ENCODE measurements around the gene CAMSAP2. TPM values are rescaled to one million over a fixed set of nuclear protein-coding genes. Genes with fewer than 3 reads are reported as not detected.

The CAMSAP2 gene
- total RNA-seq = 10 to 100 TPM in 1 of 2 experiments, 1 to 10 TPM in 1; 7.2 to 10.1 TPM
- 1 to 10 TPM in 2 of 3 donors, under 1 TPM in 1; 0.71 to 2.0 (median 1.7) TPM for polyA plus RNA-seq
- 17.7 to 26.0 (median 22.2) reads per million in 6 experiments for total RNA-seq

GRCh38 chr1:200738327-200738948 is at the start of gene CAMSAP2:
TSS of gene CAMSAP2 (plus strand) at chr1:200738893. CDS start at chr1:200739828, 935 bp downstream.
- H3K4me1 Mint-ChIP-seq = peaks cover 16 to 35% (median 33%) of the 10 kb centered on the region in 4 donors

GRCh38 chr1:200692316-200692715 is 46.4 kb upstream of the CAMSAP2 start:
- Mint-ChIP-seq H3K4me3 (no peak overlapping the region), H3K27ac (no peak overlapping the region), H3K4me1 (no peaks in the 10 kb centered on the region), H3K9me3 (no peaks in the 10 kb centered on the region), H3K27me3 (peaks cover 0 to 3% (median under 1%) of the 10 kb centered on the region in 5 donors), H3K36me3 (no peaks in the 10 kb centered on the region)
- ATAC-seq (no peak), DNase-seq (no peak)
- POLR2A ChIA-PET = no interaction called here

More at GRCh38 chr1:200738327-200738948, at the start of gene CAMSAP2:
- ATAC-seq (peak; percentile 55 to 63), DNase-seq (peak in 7 of 10 donors; percentile 16 to 77 (median 70))
- Mint-ChIP-seq H3K9me3 (no peaks in the 10 kb centered on the region), H3K27me3 (peaks cover 0 to 7% (median 0%) of the 10 kb centered on the region in 5 donors), H3K36me3 (no peaks in the 10 kb centered on the region), H3K27ac (peak within 1 kb of the TSS; percentile 81 to 97 (median 96)), H3K4me3 (peak within 1 kb of the TSS; percentile 93 to 99 (median 98))
- POLR2A ChIA-PET = interaction anchor here (0.7 to 1.5 kb wide), 3 partner anchors 68 to 202 kb away, joined by 3 to 6 read pairs (median 4); no protein-coding TSS in a partner anchor

GRCh38 chr1:200693327-200693726 is 45.4 kb upstream of the CAMSAP2 start:
- POLR2A ChIA-PET = no interaction called here
- no peak overlapping the region for H3K27ac Mint-ChIP-seq
- no peaks in the 10 kb centered on the region for H3K36me3 Mint-ChIP-seq
- H3K9me3 Mint-ChIP-seq = no peaks in the 10 kb centered on the region
- no peak overlapping the region for H3K4me3 Mint-ChIP-seq
- DNase-seq (no peak), ATAC-seq (peak in 1 of 2 donors; percentile 38)
- peaks cover 0 to 3% (median 0%) of the 10 kb centered on the region in 5 donors for H3K27me3 Mint-ChIP-seq
- no peaks in the 10 kb centered on the region for H3K4me1 Mint-ChIP-seq

GRCh38 chr1:200694738-200695137 is 44.0 kb upstream of the CAMSAP2 start:
- peaks cover 0 to 5% (median 0%) of the 10 kb centered on the region in 5 donors for H3K27me3 Mint-ChIP-seq
- H3K27ac Mint-ChIP-seq = no peak overlapping the region
- DNase-seq (no peak), ATAC-seq (no peak)
- H3K9me3 Mint-ChIP-seq = peaks cover 0 to 3% (median 0%) of the 10 kb centered on the region in 9 donors
- no peak overlapping the region for H3K4me3 Mint-ChIP-seq
- POLR2A ChIA-PET = no interaction called here
- H3K4me1 Mint-ChIP-seq = no peaks in the 10 kb centered on the region
- peaks cover 0 to 2% (median 0%) of the 10 kb centered on the region in 3 donors for H3K36me3 Mint-ChIP-seq

GRCh38 chr1:200699871-200700270 is 38.8 kb upstream of the CAMSAP2 start:
- H3K27ac Mint-ChIP-seq = peak overlapping the region in 1 of 10 donors; percentile 11
- POLR2A ChIA-PET = no interaction called here
- peaks cover 0 to 2% (median 0%) of the 10 kb centered on the region in 3 donors for H3K36me3 Mint-ChIP-seq
- H3K4me1 Mint-ChIP-seq = no peaks in the 10 kb centered on the region
- ATAC-seq (no peak), DNase-seq (no peak)
- H3K9me3 Mint-ChIP-seq = peaks cover 0 to 3% (median 0%) of the 10 kb centered on the region in 9 donors
- peaks cover 0 to 3% (median 0%) of the 10 kb centered on the region in 5 donors for H3K27me3 Mint-ChIP-seq
- peak overlapping the region in 1 of 10 donors; percentile 34 for H3K4me3 Mint-ChIP-seq

- POLR2A ChIA-PET = interaction anchor here (0.6 kb wide), 1 partner anchor 19 kb away, joined by 3 read pairs; no protein-coding TSS in a partner anchor
Observed at GRCh38 chr1:200704986-200705500, 33.6 kb upstream of the CAMSAP2 start.

GRCh38 chr1:200706111-200706814 is 32.4 kb upstream of the CAMSAP2 start:
- ATAC-seq (no peak), DNase-seq (no peak)
- H3K27ac Mint-ChIP-seq = no peak overlapping the region
- H3K4me1 Mint-ChIP-seq = no peaks in the 10 kb centered on the region
- POLR2A ChIA-PET = no interaction called here
- H3K27me3 Mint-ChIP-seq = peaks cover 0 to 1% (median 0%) of the 10 kb centered on the region in 5 donors
- H3K4me3 Mint-ChIP-seq = no peak overlapping the region
- H3K36me3 Mint-ChIP-seq = no peaks in the 10 kb centered on the region
- H3K9me3 Mint-ChIP-seq = no peaks in the 10 kb centered on the region

More at GRCh38 chr1:200704986-200705500, 33.6 kb upstream of the CAMSAP2 start:
- Mint-ChIP-seq H3K27ac (no peak overlapping the region), H3K4me3 (no peak overlapping the region), H3K36me3 (no peaks in the 10 kb centered on the region), H3K9me3 (no peaks in the 10 kb centered on the region), H3K27me3 (peaks cover 0 to 3% (median 0%) of the 10 kb centered on the region in 5 donors), H3K4me1 (no peaks in the 10 kb centered on the region)
- DNase-seq (no peak), ATAC-seq (no peak)

- H3K4me1 Mint-ChIP-seq = no peaks in the 10 kb centered on the region
Observed at GRCh38 chr1:200707116-200707515, 31.6 kb upstream of the CAMSAP2 start.

GRCh38 chr1:200708161-200708560 is 30.5 kb upstream of the CAMSAP2 start:
- Mint-ChIP-seq H3K27me3 (no peaks in the 10 kb centered on the region), H3K36me3 (no peaks in the 10 kb centered on the region), H3K4me3 (no peak overlapping the region), H3K27ac (no peak overlapping the region), H3K4me1 (no peaks in the 10 kb centered on the region), H3K9me3 (no peaks in the 10 kb centered on the region)
- POLR2A ChIA-PET = no interaction called here
- DNase-seq (no peak), ATAC-seq (no peak)

More at GRCh38 chr1:200707116-200707515, 31.6 kb upstream of the CAMSAP2 start:
- no peak for DNase-seq
- POLR2A ChIA-PET = no interaction called here
- ATAC-seq = no peak
- no peak overlapping the region for H3K27ac Mint-ChIP-seq
- peaks cover 0 to 1% (median 0%) of the 10 kb centered on the region in 5 donors for H3K27me3 Mint-ChIP-seq
- no peaks in the 10 kb centered on the region for H3K9me3 Mint-ChIP-seq
- no peaks in the 10 kb centered on the region for H3K36me3 Mint-ChIP-seq
- no peak overlapping the region for H3K4me3 Mint-ChIP-seq

GRCh38 chr1:200708769-200709168 is 29.9 kb upstream of the CAMSAP2 start:
- peaks cover 0 to 2% (median 0%) of the 10 kb centered on the region in 9 donors for H3K9me3 Mint-ChIP-seq
- DNase-seq (no peak), ATAC-seq (no peak)
- POLR2A ChIA-PET = no interaction called here
- no peak overlapping the region for H3K4me3 Mint-ChIP-seq
- H3K27me3 Mint-ChIP-seq = peaks cover 0 to 3% (median 1%) of the 10 kb centered on the region in 5 donors
- no peaks in the 10 kb centered on the region for H3K36me3 Mint-ChIP-seq
- H3K4me1 Mint-ChIP-seq = no peaks in the 10 kb centered on the region
- no peak overlapping the region for H3K27ac Mint-ChIP-seq

GRCh38 chr1:200710166-200710565 is 28.5 kb upstream of the CAMSAP2 start:
- H3K9me3 Mint-ChIP-seq = peaks cover 0 to 2% (median 0%) of the 10 kb centered on the region in 9 donors
- H3K4me1 Mint-ChIP-seq = no peaks in the 10 kb centered on the region
- POLR2A ChIA-PET = interaction anchor here (0.6 kb wide), 1 partner anchor 114 kb away, joined by 4 read pairs; no protein-coding TSS in a partner anchor
- no peak for ATAC-seq
- no peak overlapping the region for H3K27ac Mint-ChIP-seq
- H3K36me3 Mint-ChIP-seq = peaks cover 0 to 2% (median 0%) of the 10 kb centered on the region in 3 donors
- H3K4me3 Mint-ChIP-seq = no peak overlapping the region
- no peak for DNase-seq
- peaks cover 1 to 3% (median 2%) of the 10 kb centered on the region in 5 donors for H3K27me3 Mint-ChIP-seq

- Mint-ChIP-seq H3K27ac (no peak overlapping the region), H3K4me3 (no peak overlapping the region), H3K4me1 (peaks cover 0 to 9% (median 0%) of the 10 kb centered on the region in 4 donors), H3K9me3 (peaks cover 0 to 6% (median 0%) of the 10 kb centered on the region in 9 donors), H3K27me3 (peaks cover 8 to 18% (median 12%) of the 10 kb centered on the region in 5 donors), H3K36me3 (peaks cover 0 to 2% (median 0%) of the 10 kb centered on the region in 3 donors)
- DNase-seq (no peak), ATAC-seq (no peak)
- POLR2A ChIA-PET = no interaction called here
Observed at GRCh38 chr1:200714504-200715187, 24.0 kb upstream of the CAMSAP2 start.
